OCI-LY3 (cell line): ENCODE measurements around the gene TMEM63B.

ENCODE experiments used
- EZH2phosphoT487 ChIP-seq: fragments of 200-600 bp; shearing (Covaris generic); IDR thresholded peaks from 2 replicates; pipeline ENCODE4 v1.6.1; 2018; ENCODE audit warnings: antibody characterized with exemption, mixed run types, low read depth
- TF ChIP-seq, protein P1 (sequence below): fragments of 200-600, 300-600 bp; sonication (generic); IDR thresholded peaks from 2 replicates; pipeline ENCODE4 v1.5.1; 2014; ENCODE audit warnings: antibody characterized with exemption, low read length, low read depth

DNA sequence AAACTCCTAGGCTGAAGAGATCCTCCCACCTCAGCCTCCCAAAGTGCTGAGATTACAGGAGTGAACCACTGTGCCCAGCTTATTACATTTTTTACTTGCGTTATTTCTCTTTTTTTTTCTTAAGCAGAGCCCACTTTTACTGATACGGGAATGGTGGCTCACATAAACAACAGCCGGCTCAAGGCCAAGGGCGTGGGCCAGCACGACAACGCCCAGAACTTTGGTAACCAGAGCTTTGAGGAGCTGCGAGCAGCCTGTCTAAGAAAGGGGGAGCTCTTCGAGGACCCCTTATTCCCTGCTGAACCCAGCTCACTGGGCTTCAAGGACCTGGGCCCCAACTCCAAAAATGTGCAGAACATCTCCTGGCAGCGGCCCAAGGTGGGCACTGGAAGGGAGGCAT lies 41.8 kb downstream of the TMEM63B start:
- TF ChIP-seq, protein P1, sequence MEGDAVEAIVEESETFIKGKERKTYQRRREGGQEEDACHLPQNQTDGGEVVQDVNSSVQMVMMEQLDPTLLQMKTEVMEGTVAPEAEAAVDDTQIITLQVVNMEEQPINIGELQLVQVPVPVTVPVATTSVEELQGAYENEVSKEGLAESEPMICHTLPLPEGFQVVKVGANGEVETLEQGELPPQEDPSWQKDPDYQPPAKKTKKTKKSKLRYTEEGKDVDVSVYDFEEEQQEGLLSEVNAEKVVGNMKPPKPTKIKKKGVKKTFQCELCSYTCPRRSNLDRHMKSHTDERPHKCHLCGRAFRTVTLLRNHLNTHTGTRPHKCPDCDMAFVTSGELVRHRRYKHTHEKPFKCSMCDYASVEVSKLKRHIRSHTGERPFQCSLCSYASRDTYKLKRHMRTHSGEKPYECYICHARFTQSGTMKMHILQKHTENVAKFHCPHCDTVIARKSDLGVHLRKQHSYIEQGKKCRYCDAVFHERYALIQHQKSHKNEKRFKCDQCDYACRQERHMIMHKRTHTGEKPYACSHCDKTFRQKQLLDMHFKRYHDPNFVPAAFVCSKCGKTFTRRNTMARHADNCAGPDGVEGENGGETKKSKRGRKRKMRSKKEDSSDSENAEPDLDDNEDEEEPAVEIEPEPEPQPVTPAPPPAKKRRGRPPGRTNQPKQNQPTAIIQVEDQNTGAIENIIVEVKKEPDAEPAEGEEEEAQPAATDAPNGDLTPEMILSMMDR, result no peak
- TF ChIP-seq EZH2phosphoT487, result no peak
